H1 (cell line): ENCODE data around the gene EPB41L1. TPM values are rescaled to one million over a fixed set of nuclear protein-coding genes. Genes with fewer than 3 reads are reported as not detected.

Experiments used
- CTCF ChIA-PET: fragments of 300-600 bp; sonication (Branson Sonifier 250); formaldehyde crosslinking; loops from one replicate; lab custom pipeline; 2021; ENCODE audit not compliant: partially characterized antibody; lab: Charles Lee
- POLR2A ChIA-PET: fragments of 300-600 bp; sonication (Branson Sonifier 250); formaldehyde crosslinking; loops from one replicate; lab custom pipeline; 2021; ENCODE audit warnings: inconsistent platforms; ENCODE audit not compliant: partially characterized antibody; lab: Charles Lee
- DNase-seq, 2 experiments: peaks; one replicate each; pipeline versions ENCODE4 v3.0.0 to v3.0.0-alpha.2; 2010 to 2022; ENCODE audit warnings: low spot score in 2 of 2, low read depth in 1 of 2, mixed read lengths in 1 of 2
- FAIRE-seq: peaks from 2 replicates; lab custom pipeline; 2011; peaks lifted over from hg19 to GRCh38; lab: Jason Lieb, UNC
- H2AFZ ChIP-seq: 2 replicates; pipeline ENCODE4 v1.8.1; 2012; ENCODE audit warnings: low read length, inconsistent platforms
- H2AK5ac ChIP-seq: 2 replicates; pipeline ENCODE4 v1.6.1; 2013; ENCODE audit warnings: low read depth, low read length
- H2BK120ac ChIP-seq: replicated peaks from 2 replicates; pipeline ENCODE3; 2013; ENCODE audit warnings: low read depth, low read length, inconsistent platforms
- H2BK12ac ChIP-seq: 2 replicates; pipeline ENCODE4 v1.6.1; 2013; ENCODE audit warnings: low read depth, low read length
- H2BK15ac ChIP-seq: 2 replicates; pipeline ENCODE4 v1.6.1; 2013; ENCODE audit warnings: low read length
- H2BK20ac ChIP-seq: 2 replicates; pipeline ENCODE4 v1.6.1; 2013; ENCODE audit warnings: low read length
- H2BK5ac ChIP-seq: 2 replicates; pipeline ENCODE4 v1.6.1; 2013; ENCODE audit warnings: low read depth, low read length
- H3K14ac ChIP-seq: 2 replicates; pipeline ENCODE4 v1.6.1; 2013; ENCODE audit warnings: inconsistent platforms; ENCODE audit not compliant: insufficient read length
- H3K18ac ChIP-seq: 2 replicates; pipeline ENCODE4 v1.6.1; 2013; ENCODE audit warnings: low read length; ENCODE audit errors: extremely low read depth
- H3K23ac ChIP-seq: 2 replicates; pipeline ENCODE4 v1.6.1; 2013; ENCODE audit warnings: inconsistent platforms; ENCODE audit not compliant: insufficient read length
- H3K23me2 ChIP-seq: 2 replicates; pipeline ENCODE4 v1.6.1; 2013; ENCODE audit warnings: low read depth, low read length
- H3K27ac ChIP-seq: 2 replicates; pipeline ENCODE4 v1.6.1; 2011; ENCODE audit warnings: low read depth, low read length, inconsistent platforms
- H3K27me3 ChIP-seq, 4 experiments: replicated peaks in 1 of 4; 1 replicate in 1 of 4; 2 replicates in 3 of 4; pipeline versions ENCODE4 v1.6.1 to v1.8.1; 2011 to 2013; ENCODE audit warnings: low read length in 3 of 4, mild to moderate bottlenecking in 3 of 4, inconsistent platforms in 2 of 4, mixed read lengths in 2 of 4, moderate library complexity in 1 of 4; ENCODE audit not compliant: control insufficient read depth in 3 of 4, insufficient read depth in 3 of 4; ENCODE audit errors: extremely low read depth in 1 of 4
- H3K36me3 ChIP-seq, 4 experiments: 2 replicates each; pipeline versions ENCODE4 v1.6.1 to v1.8.1; 2011 to 2013; ENCODE audit warnings: mild to moderate bottlenecking in 4 of 4, low read length in 3 of 4, moderate library complexity in 2 of 4, control low read depth in 1 of 4, inconsistent platforms in 1 of 4; ENCODE audit not compliant: insufficient read depth in 4 of 4, control insufficient read depth in 2 of 4
- H3K4ac ChIP-seq: replicated peaks from 2 replicates; pipeline ENCODE3; 2013; ENCODE audit warnings: low read length, low read depth, mixed read lengths, inconsistent platforms; ENCODE audit not compliant: insufficient read length
- H3K4me1 ChIP-seq, 4 experiments: replicated peaks in 1 of 4; 1 replicate in 1 of 4; 2 replicates in 3 of 4; pipeline versions ENCODE4 v1.6.1 to v1.8.1; 2011 to 2013; ENCODE audit warnings: low read length in 3 of 4, inconsistent platforms in 2 of 4, mixed read lengths in 1 of 4; ENCODE audit not compliant: insufficient read depth in 4 of 4, control insufficient read depth in 3 of 4
- H3K4me2 ChIP-seq, 2 experiments: 2 replicates each; pipeline versions ENCODE4 v1.6.1 to v1.8.1; 2011 to 2013; ENCODE audit warnings: low read depth in 2 of 2, low read length in 2 of 2, control low read depth in 1 of 2, inconsistent platforms in 1 of 2, mild to moderate bottlenecking in 1 of 2; ENCODE audit not compliant: insufficient read depth in 1 of 2
- H3K4me3 ChIP-seq, 4 experiments: fragments of 200-600, 300-600 bp in 1 of 4; sonication (generic), shearing (Covaris generic), sonication (Bioruptor Twin) in 1 of 4; 2 replicates each; pipeline versions ENCODE4 v1.5.1 to v1.8.1; 2011 to 2016; ENCODE audit warnings: low read length in 4 of 4, low read depth in 3 of 4, control low read depth in 2 of 4, inconsistent platforms in 2 of 4, mild to moderate bottlenecking in 2 of 4, mixed read lengths in 1 of 4, moderate library complexity in 1 of 4; ENCODE audit not compliant: insufficient read depth in 2 of 4; ENCODE audit errors: extremely low read depth in 1 of 4
- H3K56ac ChIP-seq: replicated peaks from 2 replicates; pipeline ENCODE3; 2013; ENCODE audit warnings: low read depth, mild to moderate bottlenecking, mixed read lengths, low read length, inconsistent platforms; ENCODE audit not compliant: insufficient read length
- H3K79me1 ChIP-seq: 2 replicates; pipeline ENCODE4 v1.6.1; 2013; ENCODE audit warnings: low read depth, low read length, control low read depth
- H3K79me2 ChIP-seq, 2 experiments: 2 replicates each; pipeline versions ENCODE4 v1.6.1 to v1.8.1; 2012 to 2013; ENCODE audit warnings: low read length in 2 of 2, mild to moderate bottlenecking in 2 of 2, inconsistent platforms in 1 of 2; ENCODE audit not compliant: insufficient read depth in 2 of 2, control insufficient read depth in 1 of 2
- H3K9ac ChIP-seq, 4 experiments: replicated peaks in 1 of 4; 1 replicate in 1 of 4; 2 replicates in 3 of 4; pipeline versions ENCODE4 v1.6.1 to v1.8.1; 2011 to 2013; ENCODE audit warnings: low read depth in 3 of 4, low read length in 3 of 4, control low read depth in 2 of 4, mild to moderate bottlenecking in 2 of 4, moderate library complexity in 2 of 4, inconsistent platforms in 1 of 4; ENCODE audit errors: extremely low read depth in 1 of 4
- H3K9me3 ChIP-seq, 2 experiments: 2 replicates each; pipeline versions ENCODE4 v1.6.1 to v1.8.1; 2012 to 2013; ENCODE audit warnings: mild to moderate bottlenecking in 2 of 2, moderate library complexity in 2 of 2, control low read depth in 1 of 2, inconsistent platforms in 1 of 2, low read depth in 1 of 2, low read length in 1 of 2, mixed read lengths in 1 of 2; ENCODE audit not compliant: insufficient read depth in 2 of 2
- H4K20me1 ChIP-seq, 2 experiments: replicated peaks in 1 of 2; 2 replicates each; pipeline versions ENCODE3 to v1.8.1; 2011 to 2013; ENCODE audit warnings: inconsistent platforms in 2 of 2, low read length in 2 of 2, mild to moderate bottlenecking in 1 of 2; ENCODE audit not compliant: insufficient read depth in 2 of 2, control insufficient read depth in 1 of 2
- H4K5ac ChIP-seq: 2 replicates; pipeline ENCODE4 v1.6.1; 2013; ENCODE audit warnings: low read length, low read depth, mixed read lengths, inconsistent platforms; ENCODE audit not compliant: insufficient read length
- H4K8ac ChIP-seq: 2 replicates; pipeline ENCODE4 v1.8.0; 2013; ENCODE audit warnings: mild to moderate bottlenecking, moderate library complexity, low read length, inconsistent platforms; ENCODE audit not compliant: insufficient read depth; ENCODE audit errors: extremely low read depth
- H4K91ac ChIP-seq: replicated peaks from 2 replicates; pipeline ENCODE3; 2013; ENCODE audit warnings: low read length, mixed read lengths, inconsistent platforms; ENCODE audit not compliant: insufficient read length
- BRCA1 ChIP-seq: IDR thresholded peaks from 2 replicates; pipeline ENCODE4 v1.6.1; 2012; ENCODE audit warnings: low read depth, low read length, improper control_type of control experiment
- CBX5 ChIP-seq: fragments of 300-800, 300-1000 bp; sonication (generic); IDR thresholded peaks from 2 replicates; pipeline ENCODE4 v1.7.1; 2016; ENCODE audit warnings: antibody characterized with exemption, low read length, low read depth
- WGBS, 2 experiments: shearing (Covaris generic) in 1 of 2; methylation state at CpG; one replicate each; pipeline versions ENCODE4 v1.1.6 to v1.1.7; 2013 to 2015; ENCODE audit warnings: low lambda C conversion rate in 2 of 2, mixed read lengths in 2 of 2, inconsistent platforms in 1 of 2, low coverage in 1 of 2, missing lambda C conversion rate in 1 of 2; ENCODE audit not compliant: insufficient replicate concordance in 2 of 2, insufficient coverage in 1 of 2, insufficient read length in 1 of 2; ENCODE audit errors: extremely low coverage in 1 of 2, missing lambda C conversion rate in 1 of 2; 5-methylcytosine and 5-hydroxymethylcytosine counted together
- polyA plus RNA-seq, 7 experiments: library from polyadenylated mRNA; depleted of rRNA in 3 of 7; stranded (reverse) in 5 of 7; unstranded in 2 of 7; fragments of >200 nt in 5 of 7; fragments of 200-250 nt in 2 of 7; gene quantifications; 1 replicate in 5 of 7; 2 replicates in 1 of 7; 4 replicates in 1 of 7; pipeline versions ENCODE4 v1.2.1 to v1.2.3, GENCODE V29; 2011 to 2013; ENCODE audit warnings: missing spikeins in 2 of 7, mixed read lengths in 2 of 7
- total RNA-seq: library from RNA; stranded (reverse); fragmentation: NEBNext Ultra II Directional; extraction: Animal tissue kit (Norgen Biotek cat#: 25700); gene quantifications from 2 replicates; pipeline ENCODE4 v1.2.1, GENCODE V29; 2021

The EPB41L1 gene
- total and polyA plus RNA-seq, 2 of the 8 experiments (the other 6 are each of a cell fraction or from before 2014, with no cell fraction given) = 14.8 to 36.0 TPM

DNA sequence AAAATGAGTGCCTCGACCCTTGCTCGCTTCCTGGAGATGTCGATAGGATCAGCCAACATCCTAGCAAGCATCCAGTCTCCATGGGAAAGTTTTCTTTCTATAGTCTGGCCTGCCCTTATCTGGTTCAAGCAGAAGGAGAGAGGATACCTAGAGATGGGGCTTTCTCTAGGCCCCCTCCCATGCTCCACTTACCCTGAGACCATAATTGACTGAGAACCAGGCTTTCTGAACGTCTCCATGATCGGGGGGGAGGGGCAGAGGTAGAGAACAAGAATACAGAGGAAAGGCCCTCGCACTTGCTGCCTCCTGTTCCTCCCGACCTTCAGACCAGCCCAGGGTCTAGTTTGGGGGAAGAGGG is 31.6 kb upstream of the EPB41L1 start:
- Histone ChIP-seq H3K79me2 (no peaks in the 10 kb centered on the region), H2BK20ac (no peak overlapping the region), H3K23me2 (no peaks in the 10 kb centered on the region), H4K5ac (no peak overlapping the region), H2BK12ac (no peak overlapping the region), H3K79me1 (no peaks in the 10 kb centered on the region), H3K9me3 (no peaks in the 10 kb centered on the region), H4K91ac (no peak overlapping the region), H4K8ac (no peak overlapping the region), H3K4ac (no peak overlapping the region), H2BK15ac (no peak overlapping the region), H4K20me1 (peaks cover 0 to 3% of the 10 kb centered on the region in 2 experiments), H3K27me3 (no peaks in the 10 kb centered on the region), H2AFZ (no peak overlapping the region), H3K4me2 (no peak overlapping the region), H3K4me3 (no peak overlapping the region), H2BK120ac (no peak overlapping the region), H3K56ac (no peak overlapping the region), H2BK5ac (no peak overlapping the region), H3K18ac (no peak overlapping the region), H2AK5ac (no peak overlapping the region), H3K23ac (no peak overlapping the region), H3K14ac (no peak overlapping the region), H3K27ac (no peak overlapping the region), H3K9ac (no peak overlapping the region), H3K36me3 (no peaks in the 10 kb centered on the region), H3K4me1 (peaks cover 0 to 5% (median 3%) of the 10 kb centered on the region in 4 experiments; a peak in 4 of 7 replicates)
- WGBS, 2 experiments = 85% methylated on average over 6 of the region's 7 CpGs; no CpG with 5 or more reads in 1 of the 2 experiments
- ChIA-PET POLR2A (no interaction called here), CTCF (no interaction called here)
- TF ChIP-seq BRCA1 = no peak
- TF ChIP-seq CBX5 = no peak
- FAIRE-seq (no peak), DNase-seq (no peak)
